Hematopoietic multipotent progenitor cell (in vitro differentiated cells): ENCODE data around the gene NFAM1. TPM values are rescaled to one million over a fixed set of nuclear protein-coding genes. Genes with fewer than 3 reads are reported as not detected.
A peak's percentile ranks its signal among the peaks of the same experiment; 100 is the strongest.

Source experiments
- DNase-seq, 3 donors: peaks; one replicate each; pipeline ENCODE4 v3.0.0-alpha.2; 2011 to 2015; ENCODE audit warnings: low read depth in 2 of 3, low spot score in 2 of 3
- total RNA-seq: library from RNA; depleted of rRNA; stranded (reverse); fragments of >200 nt; gene quantifications from one replicate; pipeline ENCODE4 v1.2.3, GENCODE V29; 2012

NFAM1 gene
- total RNA-seq, 1 donor = 3.0 TPM

DNA sequence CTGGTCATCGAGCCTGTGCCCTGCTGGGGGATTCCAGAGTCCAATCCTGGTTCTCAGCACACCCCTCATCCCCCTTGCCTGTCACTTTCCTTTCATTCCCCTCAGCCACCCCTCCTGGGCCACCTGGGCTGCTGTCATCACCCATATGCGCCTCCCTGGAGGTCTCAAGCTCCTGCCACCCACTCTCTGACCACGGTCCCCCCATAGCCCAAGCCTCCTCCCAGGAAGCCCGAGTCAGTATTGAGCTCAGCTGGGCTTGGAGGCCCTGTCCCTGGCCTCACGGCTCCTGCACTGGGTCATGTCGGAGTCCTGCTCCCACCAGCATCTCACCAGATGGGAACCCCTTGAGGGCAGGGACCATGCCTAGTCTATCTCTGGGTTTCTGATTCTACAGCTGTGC is 44.6 kb downstream of the NFAM1 start:
- no peak for DNase-seq

DNA sequence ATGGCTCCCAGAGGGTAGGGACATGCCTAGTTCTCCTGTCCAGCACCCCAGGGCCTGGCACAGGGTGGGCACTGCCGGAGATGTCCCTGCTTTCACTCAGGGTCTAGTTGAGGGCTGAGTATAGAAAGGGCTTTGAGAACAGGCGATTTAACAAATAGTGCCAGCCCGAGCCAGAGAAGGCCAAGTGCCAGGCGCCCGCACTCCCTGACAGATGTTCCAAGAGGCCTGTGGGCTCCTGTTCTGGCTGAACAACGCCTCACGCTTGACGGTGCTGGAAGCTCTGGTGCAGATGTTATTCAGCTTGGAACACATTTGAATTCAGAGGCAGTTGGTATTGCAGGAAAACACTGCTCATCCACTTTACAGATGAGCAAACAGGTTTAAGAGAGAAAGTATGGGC is 46.5 kb downstream of the NFAM1 start:
- DNase-seq = no peak

DNA sequence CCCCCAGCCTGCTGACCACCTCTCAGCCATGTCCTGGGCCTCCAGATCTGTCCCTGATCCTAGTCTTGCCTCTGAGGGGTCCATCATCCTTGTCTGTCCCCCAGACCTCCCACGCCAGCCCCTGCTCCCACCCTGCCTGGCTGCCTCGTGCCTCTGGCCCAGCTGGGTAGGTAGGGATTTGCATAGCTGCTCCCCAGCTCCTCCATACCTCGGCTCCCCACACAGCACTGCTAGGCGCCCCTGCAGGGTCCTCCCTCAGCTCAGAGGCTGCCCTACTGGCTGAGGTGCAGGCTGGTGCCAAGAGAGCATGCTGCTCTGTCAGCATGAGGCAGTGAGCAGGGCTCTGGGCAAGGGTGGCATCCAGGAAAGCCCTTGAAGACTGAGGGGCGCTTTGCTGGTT is 47.7 kb downstream of the NFAM1 start:
- DNase-seq = no peak

DNA sequence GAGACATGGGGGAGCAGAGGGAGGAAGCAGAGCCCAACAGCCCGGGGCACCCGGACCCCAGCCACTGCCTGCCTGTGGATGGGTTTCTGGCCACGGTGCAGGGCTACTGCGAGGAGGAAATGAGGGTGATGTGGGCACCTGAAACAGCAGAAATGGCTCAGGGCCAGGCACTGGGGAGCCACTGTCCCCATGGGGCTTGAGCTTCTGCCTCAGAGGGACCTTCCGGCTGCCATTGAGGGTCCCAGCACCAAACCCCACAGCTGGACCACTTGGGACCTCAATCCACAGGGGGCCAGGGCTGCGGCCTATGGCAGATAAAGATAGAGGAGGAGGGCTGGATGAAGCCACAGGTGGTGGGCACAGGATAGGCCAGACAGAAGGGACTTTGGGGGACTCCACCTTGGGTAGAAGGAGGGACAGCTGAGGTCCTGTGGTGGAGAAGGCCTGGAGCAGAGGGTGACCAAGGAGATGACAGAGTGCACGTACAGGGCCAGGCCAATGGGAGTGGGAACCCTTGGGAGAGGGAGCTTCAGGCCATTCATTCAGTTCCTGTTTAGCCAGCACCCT is 48.3 kb downstream of the NFAM1 start:
- no peak for DNase-seq

DNA sequence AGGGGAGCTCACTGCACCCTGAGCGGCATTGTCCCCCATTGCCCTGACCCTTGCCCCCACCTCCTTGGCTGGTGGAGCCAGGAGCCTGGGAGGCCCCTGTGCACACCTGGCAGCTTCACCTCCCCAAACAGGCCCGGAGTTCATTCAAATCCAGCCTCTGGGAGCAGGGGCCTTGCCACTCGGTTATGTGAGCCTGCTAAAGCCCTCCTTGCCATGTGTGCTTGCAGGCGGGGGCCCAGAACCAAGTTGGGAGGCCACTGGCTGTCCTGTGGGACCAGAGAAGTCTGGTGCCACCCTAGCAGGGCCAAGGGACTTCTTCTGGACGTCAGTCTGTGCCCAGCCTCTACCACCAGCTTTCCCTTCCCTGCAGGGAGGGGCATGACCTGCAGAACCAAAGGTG is 48.9 kb downstream of the NFAM1 start:
- no peak for DNase-seq

DNA sequence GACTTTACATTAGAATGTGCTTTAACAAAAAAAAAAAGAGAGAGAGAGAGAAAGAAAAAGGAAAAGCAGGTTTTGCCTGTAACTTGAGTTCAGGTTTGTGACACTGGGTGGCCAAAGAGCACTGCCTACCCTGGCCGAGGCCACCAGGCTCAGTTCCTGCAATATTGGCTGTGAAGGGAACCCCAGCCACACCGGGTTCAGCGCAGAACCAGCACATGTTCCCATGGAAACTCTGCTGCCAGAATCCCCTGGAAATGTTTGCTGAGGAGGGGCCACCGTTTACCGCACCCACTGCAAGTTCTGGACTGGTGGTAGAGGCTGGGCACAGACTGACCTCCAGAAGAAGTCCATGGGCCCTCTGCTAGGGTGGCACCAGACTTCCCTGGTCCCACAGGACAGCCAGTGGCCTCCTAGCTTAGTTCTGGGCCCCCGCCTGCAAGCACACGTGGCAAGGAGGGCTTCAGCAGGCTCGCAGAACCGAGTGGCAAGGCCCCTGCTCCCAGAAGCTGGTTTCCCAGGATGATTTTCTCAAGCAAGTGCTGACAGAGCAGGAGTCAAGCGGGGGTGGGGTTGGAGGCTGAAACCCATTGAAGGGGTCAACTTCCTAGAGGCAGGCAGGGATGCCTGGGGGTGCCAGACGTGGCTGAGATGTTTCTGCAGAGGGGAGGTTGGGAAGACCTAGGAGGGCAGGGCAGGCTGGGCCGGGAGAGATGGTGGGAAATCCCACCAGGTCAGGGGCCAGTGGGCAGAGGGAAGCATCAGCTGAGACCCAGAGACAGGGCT is 51.2 kb downstream of the NFAM1 start:
- DNase-seq = no peak

DNA sequence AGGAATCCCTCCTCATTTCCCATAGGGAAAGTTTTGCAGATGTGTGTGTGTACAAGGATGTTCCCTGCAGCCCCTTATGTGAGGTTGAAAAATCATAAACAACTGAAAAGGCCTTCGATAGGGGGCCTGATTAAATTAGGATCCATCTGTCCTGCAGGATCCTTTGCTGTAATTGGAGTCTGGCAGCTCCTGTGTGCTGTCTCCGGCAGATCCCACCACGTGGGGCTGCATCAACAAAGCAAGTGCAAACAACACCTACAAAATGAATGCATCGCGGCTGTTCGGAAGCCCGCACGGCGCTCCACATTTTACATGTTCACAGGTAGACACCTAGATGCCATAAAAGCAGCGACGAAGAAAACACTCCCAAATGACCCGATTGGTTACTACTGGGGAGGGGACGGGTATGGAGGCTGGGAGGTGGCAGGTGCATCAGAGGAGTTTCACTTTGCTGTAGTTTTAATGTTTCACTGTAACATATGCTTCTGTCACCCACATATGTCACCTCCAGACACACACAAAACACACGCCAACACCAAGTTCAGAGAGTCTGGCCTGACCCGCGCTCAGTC is 52.2 kb downstream of the NFAM1 start:
- DNase-seq = no peak

DNA sequence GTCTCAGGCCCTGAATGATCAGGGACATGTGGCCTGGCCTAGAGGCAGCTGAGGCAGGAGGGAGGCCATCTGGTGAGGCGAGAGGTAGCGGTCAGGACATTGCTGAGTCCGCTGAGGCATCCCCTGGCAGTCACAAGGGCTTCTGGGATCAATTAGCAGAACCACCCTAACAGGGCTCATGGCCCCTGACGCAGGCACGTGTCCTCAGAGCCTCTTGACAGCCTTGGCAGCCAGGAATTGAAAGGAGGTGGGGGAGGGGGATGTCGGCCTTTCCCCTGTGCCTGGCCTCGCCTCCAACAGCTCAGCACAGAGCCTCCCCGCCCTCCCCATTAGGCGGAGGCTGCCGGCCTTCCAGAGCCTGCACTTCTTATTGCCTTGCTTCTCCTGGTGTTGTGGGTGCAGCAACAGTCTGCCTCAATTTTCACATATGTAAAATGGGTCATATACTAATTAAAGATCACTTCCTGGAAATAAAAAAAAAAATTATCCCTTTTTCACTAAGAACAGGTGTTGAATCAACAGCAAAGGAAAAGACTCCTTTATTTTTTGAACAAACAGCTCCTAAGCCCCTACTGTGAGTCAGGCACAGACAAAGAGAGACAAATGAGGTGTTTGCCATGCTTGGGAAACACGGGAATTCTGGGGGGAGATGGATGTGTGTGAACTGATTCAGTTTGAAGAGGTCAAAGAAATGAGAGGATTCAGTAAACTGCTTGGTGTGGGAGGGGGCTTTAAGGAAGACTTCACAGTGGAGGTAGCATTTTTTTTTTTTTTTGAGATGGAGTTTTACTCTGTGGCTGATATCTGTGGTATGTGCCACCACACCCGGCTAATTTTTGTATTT is 55.3 kb downstream of the NFAM1 start:
- no peak for DNase-seq

DNA sequence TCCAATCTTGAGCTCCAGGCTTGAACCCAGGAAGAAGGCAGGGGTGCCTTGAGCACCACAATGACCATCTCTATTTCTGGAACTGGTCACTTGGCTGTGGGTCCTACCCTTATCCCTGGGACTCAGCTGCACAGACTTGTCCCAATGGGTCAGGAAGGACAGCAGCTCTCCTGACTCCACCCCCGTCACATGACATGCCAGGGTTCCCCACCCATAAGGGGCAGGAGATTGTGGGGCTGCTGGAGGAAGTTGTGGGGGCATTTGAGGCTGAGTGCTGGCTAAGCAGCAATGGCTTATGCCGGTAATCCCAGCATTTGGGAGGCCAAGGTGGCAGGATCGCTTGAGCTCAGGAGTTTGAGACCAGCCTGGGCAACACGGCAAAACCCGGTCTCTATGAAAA is 56.2 kb downstream of the NFAM1 start:
- DNase-seq = peak in 1 of 3 donors; percentile 29

DNA sequence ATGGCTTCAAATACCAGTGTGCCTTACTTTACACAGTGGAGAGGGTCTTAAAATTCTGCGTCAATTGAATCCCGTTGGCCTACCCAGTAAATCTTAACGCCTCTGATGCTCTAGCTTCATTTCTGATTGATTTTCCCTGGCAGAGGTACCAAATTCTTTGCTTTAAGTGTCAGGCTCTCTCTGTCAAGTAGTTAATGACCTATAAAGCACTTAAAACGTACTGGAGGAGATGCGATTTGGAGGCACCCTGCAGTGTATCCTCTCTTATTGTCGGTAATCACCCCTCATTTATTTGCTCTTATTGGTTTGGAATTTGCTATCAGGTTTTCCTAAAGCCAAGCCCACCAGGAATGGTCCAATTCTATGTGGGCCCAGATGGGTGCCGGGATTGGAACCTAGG is 59.2 kb downstream of the NFAM1 start:
- DNase-seq = no peak

DNA sequence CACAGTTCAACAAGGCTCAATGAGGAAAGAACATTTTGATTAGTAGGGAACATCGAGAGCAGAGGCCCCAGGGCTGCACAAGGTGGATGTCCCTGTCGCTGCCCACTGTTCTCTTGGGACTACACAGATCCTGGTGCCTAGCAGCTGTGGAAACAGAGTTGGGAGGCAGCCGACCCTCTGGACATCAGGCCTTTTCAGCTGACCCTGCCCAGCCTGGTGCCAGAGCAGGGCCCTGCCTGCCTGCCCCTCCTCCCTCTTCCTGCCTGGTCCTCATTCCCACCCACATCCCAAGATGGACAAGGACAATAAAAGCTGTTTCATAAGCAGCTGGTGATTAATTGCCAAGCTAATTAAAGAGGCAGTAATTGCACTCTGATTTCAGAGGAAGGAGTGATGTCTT is 60.7 kb downstream of the NFAM1 start:
- DNase-seq = no peak

DNA sequence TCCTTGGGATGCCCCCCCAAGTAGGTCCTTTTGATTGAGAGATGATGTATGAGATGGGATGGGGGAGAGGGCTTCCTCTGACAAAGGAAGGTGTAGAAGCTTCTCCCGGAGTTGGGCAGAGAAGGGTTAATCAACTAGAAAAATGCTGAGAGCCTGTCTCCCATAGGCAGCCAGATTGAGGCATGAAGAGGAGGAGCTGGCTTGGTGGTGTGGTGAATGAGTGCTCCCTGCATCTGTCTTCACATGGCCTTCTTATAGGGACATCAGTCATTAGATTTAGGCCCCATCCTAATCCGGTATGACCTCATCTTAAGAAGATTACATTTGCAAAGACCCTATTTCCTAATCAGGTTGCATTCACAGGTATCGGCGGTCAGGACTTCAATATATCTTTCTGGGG is 61.1 kb downstream of the NFAM1 start:
- DNase-seq = no peak

DNA sequence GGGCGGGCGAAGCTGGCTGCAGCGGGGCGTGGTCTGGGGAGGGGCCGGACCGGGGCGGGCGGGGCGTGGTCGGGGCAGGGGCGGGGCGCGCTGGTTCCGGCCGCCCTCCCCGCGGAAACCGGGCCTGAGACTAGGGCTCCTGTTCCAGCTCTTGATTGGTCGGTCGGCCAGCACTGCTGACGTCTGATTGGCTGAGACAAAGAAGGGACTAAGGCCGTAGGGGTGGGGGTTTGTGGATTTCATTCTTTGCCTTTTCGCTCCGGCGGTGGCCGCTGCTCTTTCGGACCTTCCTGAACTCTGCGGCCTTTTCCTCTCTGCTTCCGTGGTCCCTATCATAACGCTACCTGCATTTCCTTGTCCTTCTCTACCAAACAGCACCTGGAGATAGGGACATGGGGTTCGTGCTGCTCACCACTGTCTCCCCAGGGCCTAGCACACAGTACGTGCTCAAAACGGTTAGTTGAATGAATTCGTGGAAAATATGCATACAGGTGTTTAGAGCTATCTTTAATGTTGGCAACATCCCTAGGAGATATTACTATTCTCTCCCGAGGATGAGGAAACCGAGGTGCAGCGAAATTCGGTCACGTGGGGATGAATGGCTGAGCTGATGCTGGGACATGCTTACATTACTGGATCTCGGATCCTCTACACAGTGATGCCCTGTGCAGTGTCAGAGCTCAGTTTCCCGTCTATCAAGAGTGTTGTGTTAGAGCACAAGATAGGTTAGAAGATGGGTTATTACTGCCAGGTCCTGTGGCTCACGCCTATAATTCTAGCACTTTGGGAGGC is 62.8 kb downstream of the NFAM1 start:
- DNase-seq = peak; percentile 61 to 84 (median 83)

DNA sequence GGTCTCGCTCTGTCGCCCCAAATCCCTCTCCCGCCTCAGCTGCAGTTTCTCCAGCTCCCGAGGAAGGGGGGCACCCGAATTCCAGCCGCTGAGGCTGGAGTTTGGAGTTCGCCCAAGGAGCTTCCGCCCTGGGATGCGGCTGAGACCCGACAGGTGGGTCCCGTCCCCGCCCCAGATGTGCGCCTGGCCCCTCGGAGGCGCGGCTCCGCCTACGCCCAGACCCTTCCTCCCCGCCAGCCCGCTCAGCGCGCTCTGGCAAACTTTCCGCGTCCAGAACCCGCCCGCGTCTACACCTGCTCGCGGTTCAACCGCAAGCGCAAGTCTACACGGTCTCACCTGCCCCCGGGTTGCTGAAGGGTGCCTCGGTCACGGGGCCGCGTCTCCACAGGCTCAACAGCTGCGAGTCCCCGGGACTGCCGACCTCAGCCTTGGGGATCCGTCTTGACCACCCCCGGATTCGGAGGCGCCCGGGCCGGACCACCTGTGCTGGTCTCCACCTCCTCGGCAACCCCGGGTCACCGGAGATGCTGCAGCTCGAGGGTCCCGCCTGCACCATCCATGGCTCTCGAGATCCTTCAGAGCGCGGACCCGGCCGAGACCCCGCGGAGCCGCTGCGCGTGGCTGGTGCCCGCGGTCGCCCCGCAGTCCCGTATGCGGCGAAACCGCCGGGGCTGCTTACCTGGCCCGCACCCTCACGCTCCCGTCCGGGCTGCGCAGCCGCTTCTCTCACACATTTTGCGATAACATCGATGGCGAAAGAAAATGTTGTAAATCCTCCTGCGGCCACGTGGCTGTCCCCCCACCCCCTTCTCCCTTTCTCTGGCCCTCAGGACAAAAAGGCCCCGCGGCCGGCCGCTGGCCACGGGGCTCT is 63.6 kb downstream of the NFAM1 start:
- DNase-seq = peak in 1 of 3 donors; percentile 25

DNA sequence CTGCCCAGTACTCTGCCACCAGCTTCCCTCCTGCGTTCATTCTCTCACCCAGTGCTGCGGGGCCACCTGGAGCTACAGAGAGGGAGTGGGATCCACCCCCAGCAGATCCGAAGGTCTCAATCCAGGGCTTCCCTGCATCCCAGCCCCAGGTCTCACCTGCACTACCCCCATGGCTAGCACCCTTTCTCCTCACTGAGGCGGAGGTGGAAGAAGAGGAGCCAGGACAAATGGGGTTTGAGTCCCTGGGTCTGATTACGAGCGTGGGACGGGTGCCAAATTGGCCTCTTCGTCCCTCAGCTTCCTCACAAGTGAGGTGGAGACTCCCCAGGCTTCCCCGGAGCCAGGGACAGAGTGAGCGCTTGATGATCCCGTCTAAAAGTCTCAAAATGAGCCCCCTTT is 64.2 kb downstream of the NFAM1 start:
- DNase-seq = no peak

DNA sequence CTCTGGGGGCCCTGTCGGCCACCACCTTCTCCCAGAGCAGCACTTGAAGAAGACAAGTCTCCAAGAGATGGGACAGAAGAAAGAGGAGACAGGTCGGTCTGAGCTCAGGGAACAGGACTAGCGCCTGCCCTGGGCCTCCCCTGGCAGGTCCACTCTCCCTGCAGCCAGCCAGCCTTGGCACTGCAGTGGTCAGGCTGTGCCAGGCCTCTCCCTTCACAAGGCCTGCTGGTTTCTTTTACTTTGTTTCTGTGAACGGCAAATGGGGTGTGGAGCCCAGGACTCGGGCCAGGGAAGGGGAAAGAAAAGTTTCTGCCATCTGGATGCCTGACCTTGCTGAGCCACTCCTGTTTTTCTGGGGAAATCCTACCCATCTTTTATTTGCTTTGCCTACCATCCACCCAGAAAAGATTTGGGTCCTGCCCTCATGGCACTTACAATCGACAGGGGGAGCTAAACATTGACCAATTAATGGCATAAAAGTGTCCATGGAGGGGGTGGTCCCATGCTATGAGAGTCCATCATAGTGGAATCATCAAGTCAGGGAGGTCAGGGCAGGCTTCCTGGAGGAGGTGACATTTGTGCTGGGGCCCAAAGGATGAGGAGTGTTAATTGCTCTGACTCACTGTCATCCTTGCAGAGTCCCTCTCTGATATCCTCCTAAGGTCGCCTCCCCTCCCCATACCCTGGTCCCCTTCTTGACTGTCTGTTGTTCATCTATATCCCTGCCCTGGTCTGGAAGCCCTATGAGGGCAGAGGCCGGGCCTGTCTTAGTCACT is 65.2 kb downstream of the NFAM1 start:
- DNase-seq = no peak

DNA sequence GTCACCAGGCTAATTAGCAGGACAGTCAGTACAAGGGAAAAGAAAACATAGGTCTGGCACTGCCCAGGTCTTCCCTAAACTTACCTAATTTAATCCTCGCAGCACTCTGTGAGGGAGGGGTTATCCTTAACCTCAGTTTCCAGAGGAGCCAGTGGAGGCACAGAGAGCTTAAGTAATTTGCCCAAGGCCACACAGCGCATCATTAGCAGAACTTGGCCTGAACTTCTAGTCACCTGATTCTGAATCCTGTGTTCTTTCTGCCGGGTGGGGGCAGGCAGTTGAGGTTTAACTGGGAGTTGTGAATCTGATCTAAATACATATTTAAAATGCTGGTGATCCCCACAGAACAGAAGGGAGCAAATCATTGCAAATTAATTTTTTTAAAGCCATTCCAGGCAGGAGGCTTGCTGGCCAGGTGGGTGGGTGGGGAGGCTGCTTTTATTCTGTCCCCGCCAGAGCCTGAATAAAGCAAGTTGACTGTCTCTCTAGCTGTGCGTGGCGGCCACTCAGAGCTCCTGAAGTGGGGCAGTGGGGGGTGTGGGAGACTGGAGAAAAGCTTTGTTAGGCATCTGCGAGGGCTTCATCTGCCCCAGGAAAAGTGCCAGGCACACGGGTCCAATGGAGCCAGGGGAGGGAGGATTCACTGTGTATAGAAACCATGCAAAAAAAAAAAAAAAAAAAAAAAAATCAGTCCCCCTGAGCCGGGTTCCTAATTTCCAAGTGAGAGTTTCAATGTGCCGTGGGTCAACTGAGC is 66.1 kb downstream of the NFAM1 start:
- DNase-seq = no peak
